Fibroblast of lung (primary cell): ENCODE data around the gene CCKAR. TPM values are rescaled to one million over a fixed set of nuclear protein-coding genes. Genes with fewer than 3 reads are reported as not detected.

Experiments used
- DNase-seq, 2 donors: peaks; one replicate each; pipeline versions ENCODE4 v3.0.0 to v3.0.0-alpha.2; 2010; ENCODE audit warnings: low read depth in 2 of 2
- H2AFZ ChIP-seq: 2 replicates; pipeline ENCODE4 v1.5.1; 2012; ENCODE audit warnings: low read length, control low read depth, inconsistent platforms
- H3K27ac ChIP-seq: 2 replicates; pipeline ENCODE4 v1.5.1; 2011; ENCODE audit warnings: low read length, control low read depth; ENCODE audit not compliant: insufficient read depth
- H3K27me3 ChIP-seq: 2 replicates; pipeline ENCODE4 v1.5.1; 2011; ENCODE audit warnings: mild to moderate bottlenecking, low read length; ENCODE audit not compliant: control insufficient read depth, insufficient read depth
- H3K36me3 ChIP-seq: 2 replicates; pipeline ENCODE4 v1.5.1; 2011; ENCODE audit warnings: low read length; ENCODE audit not compliant: control insufficient read depth, insufficient read depth
- H3K4me1 ChIP-seq: 2 replicates; pipeline ENCODE4 v1.5.1; 2011; ENCODE audit warnings: low read length; ENCODE audit not compliant: control insufficient read depth, insufficient read depth; ENCODE audit errors: extremely low read depth
- H3K4me2 ChIP-seq: 2 replicates; pipeline ENCODE4 v1.5.1; 2011; ENCODE audit warnings: low read length, control low read depth; ENCODE audit not compliant: insufficient read depth; ENCODE audit errors: extremely low read depth
- H3K4me3 ChIP-seq, 4 experiments: fragments of 200-600 bp in 1 of 4; sonication (generic) in 1 of 4; replicated peaks in 1 of 4; 2 replicates each; pipeline ENCODE4 v1.5.1; 2011 to 2016; ENCODE audit warnings: low read length in 4 of 4, low read depth in 3 of 4, mild to moderate bottlenecking in 3 of 4, control low read depth in 2 of 4, inconsistent platforms in 1 of 4, mixed read lengths in 1 of 4; ENCODE audit not compliant: insufficient read depth in 1 of 4; ENCODE audit errors: control extremely low read depth in 1 of 4
- H3K79me2 ChIP-seq: 2 replicates; pipeline ENCODE4 v1.5.1; 2012; ENCODE audit warnings: mild to moderate bottlenecking, low read length, inconsistent platforms; ENCODE audit not compliant: control insufficient read depth, insufficient read depth
- H3K9ac ChIP-seq: 2 replicates; pipeline ENCODE4 v1.5.1; 2011; ENCODE audit warnings: mild to moderate bottlenecking, low read length, control low read depth; ENCODE audit not compliant: insufficient read depth
- H3K9me3 ChIP-seq: 2 replicates; pipeline ENCODE4 v1.5.1; 2012; ENCODE audit warnings: low read depth, low read length; ENCODE audit not compliant: control insufficient read depth, insufficient read depth
- H4K20me1 ChIP-seq: 2 replicates; pipeline ENCODE4 v1.5.1; 2011; ENCODE audit warnings: low read length; ENCODE audit not compliant: control insufficient read depth, insufficient read depth; ENCODE audit errors: extremely low read depth
- EZH2 ChIP-seq: IDR thresholded peaks from 2 replicates; pipeline ENCODE4 v1.5.1; 2012; ENCODE audit warnings: low read length, control low read depth, mild to moderate bottlenecking; ENCODE audit errors: missing control alignments
- polyA plus RNA-seq, 2 donors: library from polyadenylated mRNA; depleted of rRNA in 1 of 2; stranded (reverse) in 1 of 2; unstranded in 1 of 2; fragments of >200 nt; gene quantifications; 2 replicates each; pipeline ENCODE4 v1.2.1, GENCODE V29; 2011 to 2012; ENCODE audit warnings: missing spikeins in 1 of 2
- total RNA-seq: library from RNA; depleted of rRNA; stranded (reverse); fragments of >200 nt; gene quantifications from 2 replicates; pipeline ENCODE4 v1.2.1, GENCODE V29; 2014
- TF ChIP-seq, protein P1 (sequence below), 2 donors: IDR thresholded peaks in 1 of 2; conservative IDR thresholded peaks in 1 of 2; 1 replicate in 1 of 2; 2 replicates in 1 of 2; pipeline ENCODE4 v1.5.1; 2011 to 2012; ENCODE audit warnings: low read length in 2 of 2, control low read depth in 1 of 2, inconsistent platforms in 1 of 2, low read depth in 1 of 2, mild to moderate bottlenecking in 1 of 2

CCKAR gene
- total and polyA plus RNA-seq, 2 donors (not counting 1 experiment from before 2014, with no cell fraction given) = 0.59 to 0.83 TPM

GRCh38 chr4:26520728-26521450 is 30.6 kb upstream of the CCKAR start:
- peak in 1 of 2 donors; percentile 69 for DNase-seq
- H3K36me3 ChIP-seq = no peaks in the 10 kb centered on the region
- no peaks in the 10 kb centered on the region for H4K20me1 ChIP-seq
- no peaks in the 10 kb centered on the region for H3K9me3 ChIP-seq
- H3K9ac ChIP-seq = no peak overlapping the region
- no peaks in the 10 kb centered on the region for H3K27me3 ChIP-seq
- no peaks in the 10 kb centered on the region for H3K79me2 ChIP-seq
- no peak overlapping the region for H3K4me2 ChIP-seq
- TF ChIP-seq, protein P1, sequence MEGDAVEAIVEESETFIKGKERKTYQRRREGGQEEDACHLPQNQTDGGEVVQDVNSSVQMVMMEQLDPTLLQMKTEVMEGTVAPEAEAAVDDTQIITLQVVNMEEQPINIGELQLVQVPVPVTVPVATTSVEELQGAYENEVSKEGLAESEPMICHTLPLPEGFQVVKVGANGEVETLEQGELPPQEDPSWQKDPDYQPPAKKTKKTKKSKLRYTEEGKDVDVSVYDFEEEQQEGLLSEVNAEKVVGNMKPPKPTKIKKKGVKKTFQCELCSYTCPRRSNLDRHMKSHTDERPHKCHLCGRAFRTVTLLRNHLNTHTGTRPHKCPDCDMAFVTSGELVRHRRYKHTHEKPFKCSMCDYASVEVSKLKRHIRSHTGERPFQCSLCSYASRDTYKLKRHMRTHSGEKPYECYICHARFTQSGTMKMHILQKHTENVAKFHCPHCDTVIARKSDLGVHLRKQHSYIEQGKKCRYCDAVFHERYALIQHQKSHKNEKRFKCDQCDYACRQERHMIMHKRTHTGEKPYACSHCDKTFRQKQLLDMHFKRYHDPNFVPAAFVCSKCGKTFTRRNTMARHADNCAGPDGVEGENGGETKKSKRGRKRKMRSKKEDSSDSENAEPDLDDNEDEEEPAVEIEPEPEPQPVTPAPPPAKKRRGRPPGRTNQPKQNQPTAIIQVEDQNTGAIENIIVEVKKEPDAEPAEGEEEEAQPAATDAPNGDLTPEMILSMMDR (conservative IDR thresholded peaks at IDR 0.05 in 1 of 2, IDR thresholded peaks at IDR 0.05 in 1 of 2; ENCODE audit: low read depth in 1 of 2, low read length in 2 of 2) = no peak
- no peak for TF ChIP-seq EZH2
- no peak overlapping the region for H2AFZ ChIP-seq
- H3K4me1 ChIP-seq = peaks cover 2% of the 10 kb centered on the region
- no peak overlapping the region for H3K27ac ChIP-seq
- H3K4me3 ChIP-seq = no peak overlapping the region

GRCh38 chr4:26515936-26516335 is 25.7 kb upstream of the CCKAR start:
- no peak overlapping the region for H3K9ac ChIP-seq
- no peaks in the 10 kb centered on the region for H4K20me1 ChIP-seq
- no peaks in the 10 kb centered on the region for H3K27me3 ChIP-seq
- no peak for DNase-seq
- no peaks in the 10 kb centered on the region for H3K9me3 ChIP-seq
- no peak overlapping the region for H3K4me3 ChIP-seq
- no peak overlapping the region for H3K4me2 ChIP-seq
- H3K27ac ChIP-seq = no peak overlapping the region
- H3K36me3 ChIP-seq = no peaks in the 10 kb centered on the region
- no peaks in the 10 kb centered on the region for H3K4me1 ChIP-seq
- no peak overlapping the region for H2AFZ ChIP-seq
- no peaks in the 10 kb centered on the region for H3K79me2 ChIP-seq
- TF ChIP-seq, protein P1 (conservative IDR thresholded peaks at IDR 0.05 in 1 of 2, IDR thresholded peaks at IDR 0.05 in 1 of 2; ENCODE audit: low read depth in 1 of 2, low read length in 2 of 2) = no peak
- no peak for TF ChIP-seq EZH2

- TF ChIP-seq, protein P1 (conservative IDR thresholded peaks at IDR 0.05 in 1 of 2, IDR thresholded peaks at IDR 0.05 in 1 of 2; ENCODE audit: low read depth in 1 of 2, low read length in 2 of 2) = no peak
- TF ChIP-seq EZH2 = no peak
- no peak overlapping the region for H2AFZ ChIP-seq
- H3K9me3 ChIP-seq = no peaks in the 10 kb centered on the region
- no peaks in the 10 kb centered on the region for H3K36me3 ChIP-seq
- H3K79me2 ChIP-seq = no peaks in the 10 kb centered on the region
- no peak overlapping the region for H3K9ac ChIP-seq
- H3K27ac ChIP-seq = no peak overlapping the region
- no peak overlapping the region for H3K4me2 ChIP-seq
- peak in 1 of 2 donors; percentile 6 for DNase-seq
- H3K4me3 ChIP-seq = no peak overlapping the region
- no peaks in the 10 kb centered on the region for H4K20me1 ChIP-seq
- H3K27me3 ChIP-seq = no peaks in the 10 kb centered on the region
- peaks cover 2% of the 10 kb centered on the region for H3K4me1 ChIP-seq
Measured at GRCh38 chr4:26510334-26510964, 20.2 kb upstream of the CCKAR start.
